Astrocyte of the spinal cord (primary cell): ENCODE data around the gene ZCCHC3.
"Not testable (repeated sequence)": the region's sequence is repeated elsewhere in the genome, so short reads cannot be mapped to it uniquely, and the experiment has no call there.

Source experiments
- DNase-seq: peaks from one replicate; pipeline ENCODE4 v3.0.0; 2011; ENCODE audit warnings: low read depth, low spot score
- H3K4me3 ChIP-seq: 2 replicates; pipeline ENCODE4 v1.5.1; 2011; ENCODE audit warnings: low read depth, mild to moderate bottlenecking, low read length, moderate library complexity
- in situ Hi-C: cut with HindIII; loops from 2 replicates; pipeline ENCODE4 v1.10.0; 2017; ENCODE audit warnings: low sequenced_read_pairs
- TF ChIP-seq, protein P1 (sequence below): IDR thresholded peaks from 2 replicates; pipeline ENCODE4 v1.5.1; 2012; ENCODE audit warnings: low read depth, mild to moderate bottlenecking, low read length, inconsistent platforms

ZCCHC3 gene, protein sequence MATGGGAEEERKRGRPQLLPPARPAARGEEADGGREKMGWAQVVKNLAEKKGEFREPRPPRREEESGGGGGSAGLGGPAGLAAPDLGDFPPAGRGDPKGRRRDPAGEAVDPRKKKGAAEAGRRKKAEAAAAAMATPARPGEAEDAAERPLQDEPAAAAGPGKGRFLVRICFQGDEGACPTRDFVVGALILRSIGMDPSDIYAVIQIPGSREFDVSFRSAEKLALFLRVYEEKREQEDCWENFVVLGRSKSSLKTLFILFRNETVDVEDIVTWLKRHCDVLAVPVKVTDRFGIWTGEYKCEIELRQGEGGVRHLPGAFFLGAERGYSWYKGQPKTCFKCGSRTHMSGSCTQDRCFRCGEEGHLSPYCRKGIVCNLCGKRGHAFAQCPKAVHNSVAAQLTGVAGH

DNA sequence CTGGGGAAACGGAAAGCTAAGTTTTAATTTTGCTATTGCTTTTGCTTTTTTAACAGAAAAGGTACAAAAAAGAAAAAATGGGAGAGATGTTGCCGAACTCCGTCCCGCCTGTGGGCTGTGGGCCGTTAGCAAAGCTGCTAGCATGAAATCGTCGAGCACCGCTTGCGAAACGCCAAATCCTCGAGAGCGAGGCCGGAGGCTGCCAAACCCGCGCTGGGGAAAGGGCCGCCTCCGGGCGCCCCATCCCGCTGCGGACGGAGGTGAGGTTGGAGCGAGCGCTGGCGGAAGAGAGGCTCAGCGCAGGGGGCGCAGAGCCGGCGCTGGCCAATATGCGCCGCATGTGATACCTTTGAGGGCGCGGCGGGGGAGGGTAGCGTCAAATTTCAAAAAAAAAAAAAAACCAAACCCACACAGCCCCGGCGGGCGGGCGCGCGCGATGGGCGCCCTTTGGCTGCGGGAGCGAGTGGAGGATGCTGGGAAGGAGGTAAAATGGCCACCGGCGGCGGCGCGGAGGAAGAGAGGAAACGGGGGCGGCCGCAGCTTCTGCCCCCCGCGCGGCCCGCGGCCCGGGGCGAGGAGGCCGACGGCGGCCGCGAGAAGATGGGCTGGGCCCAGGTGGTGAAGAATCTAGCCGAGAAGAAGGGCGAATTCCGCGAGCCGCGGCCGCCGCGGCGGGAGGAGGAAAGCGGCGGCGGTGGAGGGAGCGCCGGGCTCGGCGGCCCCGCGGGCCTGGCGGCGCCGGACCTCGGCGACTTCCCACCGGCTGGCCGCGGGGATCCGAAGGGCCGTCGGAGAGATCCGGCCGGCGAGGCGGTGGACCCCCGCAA lies at the start of gene ZCCHC3:
Gene ZCCHC3 (plus strand): TSS at position 473 of the 827 bp plus-strand sequence. CDS start 17 bp downstream, at position 490.
- DNase-seq, result peak; percentile 97
- peak within 1 kb of the TSS; percentile 94 for H3K4me3 ChIP-seq
- in situ Hi-C loops, result no loop called here
- TF ChIP-seq, protein P1, sequence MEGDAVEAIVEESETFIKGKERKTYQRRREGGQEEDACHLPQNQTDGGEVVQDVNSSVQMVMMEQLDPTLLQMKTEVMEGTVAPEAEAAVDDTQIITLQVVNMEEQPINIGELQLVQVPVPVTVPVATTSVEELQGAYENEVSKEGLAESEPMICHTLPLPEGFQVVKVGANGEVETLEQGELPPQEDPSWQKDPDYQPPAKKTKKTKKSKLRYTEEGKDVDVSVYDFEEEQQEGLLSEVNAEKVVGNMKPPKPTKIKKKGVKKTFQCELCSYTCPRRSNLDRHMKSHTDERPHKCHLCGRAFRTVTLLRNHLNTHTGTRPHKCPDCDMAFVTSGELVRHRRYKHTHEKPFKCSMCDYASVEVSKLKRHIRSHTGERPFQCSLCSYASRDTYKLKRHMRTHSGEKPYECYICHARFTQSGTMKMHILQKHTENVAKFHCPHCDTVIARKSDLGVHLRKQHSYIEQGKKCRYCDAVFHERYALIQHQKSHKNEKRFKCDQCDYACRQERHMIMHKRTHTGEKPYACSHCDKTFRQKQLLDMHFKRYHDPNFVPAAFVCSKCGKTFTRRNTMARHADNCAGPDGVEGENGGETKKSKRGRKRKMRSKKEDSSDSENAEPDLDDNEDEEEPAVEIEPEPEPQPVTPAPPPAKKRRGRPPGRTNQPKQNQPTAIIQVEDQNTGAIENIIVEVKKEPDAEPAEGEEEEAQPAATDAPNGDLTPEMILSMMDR, result peak; percentile 10

DNA sequence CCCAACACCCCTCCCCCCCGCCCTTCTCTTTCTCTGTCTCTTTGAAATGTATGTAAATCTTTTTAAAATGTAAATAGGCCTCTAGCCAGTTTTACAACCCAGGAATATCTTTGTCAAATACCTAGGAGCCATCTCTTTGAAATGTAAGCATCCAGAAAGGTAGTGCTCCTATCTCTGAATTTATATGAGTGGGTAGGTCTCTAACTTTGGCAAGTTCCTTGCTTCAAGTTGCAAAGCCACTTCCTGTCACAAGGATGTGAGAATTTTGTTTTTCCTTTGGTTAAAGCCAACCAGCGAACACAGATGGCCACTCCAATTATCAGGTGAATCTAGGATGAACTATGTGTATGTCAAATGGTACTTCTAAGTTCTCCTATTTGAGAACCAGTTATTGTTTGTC lies 46.0 kb upstream of the ZCCHC3 start:
- in situ Hi-C loops, result no loop called here
- DNase-seq, result no peak
- H3K4me3 ChIP-seq, result no peak overlapping the region
- TF ChIP-seq, protein P1, result no peak

DNA sequence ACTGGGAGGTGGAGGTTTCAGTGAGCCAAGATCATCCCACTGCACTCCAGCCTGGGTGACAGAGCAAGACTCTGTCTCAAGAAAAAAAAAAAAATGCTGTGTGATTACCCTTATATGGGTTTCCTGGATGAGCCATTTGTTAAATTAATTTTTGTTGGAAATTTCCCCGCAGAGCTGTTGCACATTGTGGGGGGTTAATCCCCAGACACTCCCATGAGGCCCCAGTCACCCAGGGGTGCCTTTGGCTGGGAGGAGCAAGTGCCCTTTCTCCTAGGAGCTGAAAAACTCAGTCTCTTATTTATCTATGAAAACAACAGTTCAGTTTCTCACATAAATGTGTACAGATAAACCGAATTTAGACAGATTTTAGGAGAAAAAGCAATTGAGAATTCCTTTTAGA lies 44.6 kb upstream of the ZCCHC3 start:
- DNase-seq, result no peak
- TF ChIP-seq, protein P1, result no peak
- no peak overlapping the region for H3K4me3 ChIP-seq
- in situ Hi-C loops, result no loop called here

DNA sequence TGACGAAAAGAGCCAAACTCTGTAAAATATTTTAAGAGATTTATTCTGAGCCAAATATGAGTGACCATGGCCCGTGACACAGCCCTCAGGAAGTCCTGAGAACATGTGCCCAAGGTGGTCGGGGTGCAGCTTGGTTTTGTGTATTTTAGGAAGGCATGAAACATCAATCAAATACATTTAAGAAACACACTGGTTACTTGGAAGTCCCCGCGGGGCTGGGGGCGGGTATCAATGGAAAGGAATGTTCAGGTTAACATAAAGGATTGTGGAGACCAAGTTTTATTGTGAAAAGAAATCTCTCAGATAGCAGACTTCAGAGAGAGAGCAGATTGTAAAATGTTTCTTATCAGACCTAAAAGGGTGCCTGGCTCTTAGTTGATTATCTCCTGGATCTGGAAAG lies 43.9 kb upstream of the ZCCHC3 start:
- DNase-seq, in situ Hi-C loops, H3K4me3 ChIP-seq: not testable (repeated sequence)

DNA sequence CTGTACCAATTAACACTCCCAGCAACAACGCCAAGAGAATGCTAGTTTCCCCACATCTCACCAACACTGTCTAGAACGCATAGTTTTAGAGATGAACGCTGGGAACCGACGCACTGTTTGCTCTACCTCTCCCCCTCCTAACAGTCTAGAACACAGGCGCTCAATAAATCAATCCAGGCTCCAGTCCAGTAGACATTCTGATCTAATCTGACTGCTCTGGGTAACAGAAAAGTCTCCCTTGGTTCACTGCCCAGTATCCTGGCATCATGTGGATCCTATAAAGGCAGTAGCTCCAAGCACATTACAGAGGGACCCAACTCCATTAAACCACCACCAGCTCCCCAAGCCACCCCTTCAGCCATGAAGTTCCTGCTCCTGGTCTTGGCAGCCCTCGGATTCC lies 40.0 kb upstream of the ZCCHC3 start, which contains the start of gene DEFB132:
Gene DEFB132 (plus strand): TSS at position 306 of the 400 bp plus-strand sequence. CDS start 55 bp downstream, at position 361.
- TF ChIP-seq, protein P1, result no peak
- in situ Hi-C loops, result no loop called here
- H3K4me3 ChIP-seq, result no peak within 1 kb of the TSS
- no peak for DNase-seq

DNA sequence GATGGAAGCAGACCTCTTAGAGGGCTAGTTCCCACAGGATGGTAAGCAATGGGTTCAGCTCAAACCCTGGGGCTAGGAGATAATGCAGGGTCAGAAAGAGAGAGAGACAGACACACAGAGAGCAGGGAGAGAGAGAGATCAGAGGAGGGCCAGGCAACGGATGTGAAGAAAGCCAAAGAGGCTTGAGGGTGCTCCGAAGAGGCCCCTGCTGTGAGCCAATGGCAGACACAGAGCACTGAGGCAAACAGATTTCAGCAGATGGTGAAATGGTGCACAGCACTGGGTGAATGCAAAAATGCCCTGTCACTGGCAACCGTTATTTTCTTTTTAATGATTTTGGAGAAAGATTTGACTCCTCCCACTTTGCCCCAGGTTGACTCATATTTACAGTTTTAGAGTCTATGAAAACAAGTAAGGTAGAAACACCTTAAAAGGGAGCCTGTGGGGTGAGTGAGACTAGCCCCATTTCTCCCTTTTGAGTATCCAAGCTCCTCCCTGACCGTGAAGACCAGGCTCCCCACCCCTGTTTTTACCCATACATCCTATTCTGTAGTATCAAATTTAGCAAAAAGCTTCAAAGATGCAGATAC lies 39.0 kb upstream of the ZCCHC3 start:
- TF ChIP-seq, protein P1, result no peak
- in situ Hi-C loops, result no loop called here
- no peak overlapping the region for H3K4me3 ChIP-seq
- DNase-seq, result no peak
